Measurements from ENCODE around the gene SPAG16. TPM values are rescaled to one million over a fixed set of nuclear protein-coding genes. Genes with fewer than 3 reads are reported as not detected.

SPAG16 gene
- total and polyA plus RNA-seq, 3 experiments from 2014 or later = 7.7 to 15.3 (median 8.2) TPM

DNA sequence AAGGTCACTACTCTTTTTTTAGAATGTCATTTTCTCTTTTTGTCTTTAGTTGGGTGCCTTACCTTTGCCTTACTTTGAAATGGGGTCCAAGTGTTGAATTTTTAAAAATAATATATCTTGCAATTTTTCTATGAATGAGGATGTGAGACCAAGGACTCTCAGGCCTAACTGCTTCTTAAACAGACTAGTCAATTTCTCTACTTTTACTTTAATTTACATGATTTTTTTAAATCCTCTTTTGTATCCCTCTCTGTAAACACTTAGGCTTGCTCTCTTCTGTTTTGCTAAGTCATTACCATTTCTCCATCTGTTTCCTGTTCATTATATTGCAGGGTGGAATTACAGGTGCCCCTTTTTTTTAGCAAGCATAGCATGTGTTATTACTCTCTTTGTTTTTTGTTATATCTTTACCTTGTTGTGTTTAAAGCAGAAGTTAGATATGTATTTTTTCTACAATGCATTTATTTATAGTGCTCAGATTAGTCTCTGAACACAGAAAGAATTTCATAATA is 261.8 kb downstream of the SPAG16 start:
- no peak for DNase-seq
- Histone ChIP-seq H3K27me3 (ENCODE audit: insufficient read depth, low read length, poor library complexity, severe bottlenecking) (no peaks in the 10 kb centered on the region), H3K27ac (ENCODE audit: low read depth, low read length) (no peak overlapping the region), H3K9me3 (ENCODE audit: low read length) (no peaks in the 10 kb centered on the region), H3K4me3 (ENCODE audit: low read length) (no peak overlapping the region), H3K4me1 (ENCODE audit: insufficient read depth, low read length) (no peaks in the 10 kb centered on the region), H3K36me3 (ENCODE audit: insufficient read depth, low read length) (no peaks in the 10 kb centered on the region)
- H3K9me3 Mint-ChIP-seq = peaks cover 0 to 14% (median 4%) of the 10 kb centered on the region in 5 donors
- ChIA-PET POLR2A (no interaction called here), CTCF (no interaction called here)
- H3K4me1 Mint-ChIP-seq = no peaks in the 10 kb centered on the region
- no peaks in the 10 kb centered on the region for H3K27me3 Mint-ChIP-seq
- H3K36me3 Mint-ChIP-seq = no peaks in the 10 kb centered on the region
- no peak overlapping the region for H3K27ac Mint-ChIP-seq
- H3K4me3 Mint-ChIP-seq = no peak overlapping the region

DNA sequence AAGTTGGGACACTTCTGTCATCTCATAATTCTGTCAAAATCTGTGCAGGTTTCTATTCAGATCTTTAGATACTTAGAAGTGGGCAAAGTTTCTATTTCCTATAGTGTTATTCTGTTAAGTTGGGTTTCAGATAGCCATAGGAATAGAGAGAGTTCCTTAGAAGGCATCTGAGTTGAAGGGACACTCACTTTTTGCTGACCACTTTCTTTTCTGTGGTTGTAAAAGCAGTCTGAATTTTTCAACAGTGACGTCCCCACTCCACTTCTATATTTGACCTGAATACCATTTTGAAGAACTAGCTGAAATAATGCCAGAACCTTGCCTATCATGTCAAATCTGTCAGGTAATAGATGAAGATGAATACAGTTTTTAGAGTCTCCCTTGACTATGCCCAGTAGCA is 267.3 kb downstream of the SPAG16 start:
- H3K36me3 Mint-ChIP-seq = no peaks in the 10 kb centered on the region
- Histone ChIP-seq H3K27me3 (ENCODE audit: insufficient read depth, low read length, poor library complexity, severe bottlenecking) (no peaks in the 10 kb centered on the region), H3K27ac (ENCODE audit: low read depth, low read length) (no peak overlapping the region), H3K9me3 (ENCODE audit: low read length) (no peaks in the 10 kb centered on the region), H3K4me3 (ENCODE audit: low read length) (no peak overlapping the region), H3K36me3 (ENCODE audit: insufficient read depth, low read length) (no peaks in the 10 kb centered on the region), H3K4me1 (ENCODE audit: insufficient read depth, low read length) (no peaks in the 10 kb centered on the region)
- ChIA-PET POLR2A (no interaction called here), CTCF (no interaction called here)
- H3K9me3 Mint-ChIP-seq = peaks cover 0 to 15% (median 6%) of the 10 kb centered on the region in 5 donors
- no peaks in the 10 kb centered on the region for H3K27me3 Mint-ChIP-seq
- no peak overlapping the region for H3K27ac Mint-ChIP-seq
- no peaks in the 10 kb centered on the region for H3K4me1 Mint-ChIP-seq
- H3K4me3 Mint-ChIP-seq = no peak overlapping the region
- no peak for DNase-seq

DNA sequence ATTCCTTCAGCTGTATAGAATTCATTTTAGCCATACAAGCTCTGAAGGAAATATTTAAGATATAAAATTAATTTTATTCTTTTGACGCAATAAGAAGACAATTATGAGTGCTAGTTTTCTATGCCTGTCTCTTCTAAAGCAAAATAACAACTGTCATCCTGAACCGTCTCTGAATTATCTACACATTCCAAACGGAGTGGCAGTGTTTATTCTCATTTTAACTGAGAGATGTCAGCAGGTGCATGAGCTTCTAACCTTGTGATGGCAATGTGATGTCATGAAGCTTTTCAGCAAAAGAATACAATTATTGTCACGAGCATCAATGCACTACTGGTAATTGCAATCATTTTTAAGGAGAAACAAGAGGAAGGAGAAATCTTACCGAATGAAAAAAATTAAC is 274.8 kb downstream of the SPAG16 start:
- DNase-seq = no peak
- Histone ChIP-seq H3K27me3 (ENCODE audit: insufficient read depth, low read length, poor library complexity, severe bottlenecking) (no peaks in the 10 kb centered on the region), H3K4me3 (ENCODE audit: low read length) (no peak overlapping the region), H3K27ac (ENCODE audit: low read depth, low read length) (no peak overlapping the region), H3K36me3 (ENCODE audit: insufficient read depth, low read length) (no peaks in the 10 kb centered on the region), H3K4me1 (ENCODE audit: insufficient read depth, low read length) (no peaks in the 10 kb centered on the region), H3K9me3 (ENCODE audit: low read length) (no peaks in the 10 kb centered on the region)
- H3K4me1 Mint-ChIP-seq = no peaks in the 10 kb centered on the region
- no peak overlapping the region for H3K27ac Mint-ChIP-seq
- no peak overlapping the region for H3K4me3 Mint-ChIP-seq
- peaks cover 0 to 19% (median 11%) of the 10 kb centered on the region in 5 donors for H3K9me3 Mint-ChIP-seq
- H3K27me3 Mint-ChIP-seq = peaks cover 0 to 2% of the 10 kb centered on the region in 2 donors
- H3K36me3 Mint-ChIP-seq = no peaks in the 10 kb centered on the region
- ChIA-PET POLR2A (no interaction called here), CTCF (no interaction called here)

DNA sequence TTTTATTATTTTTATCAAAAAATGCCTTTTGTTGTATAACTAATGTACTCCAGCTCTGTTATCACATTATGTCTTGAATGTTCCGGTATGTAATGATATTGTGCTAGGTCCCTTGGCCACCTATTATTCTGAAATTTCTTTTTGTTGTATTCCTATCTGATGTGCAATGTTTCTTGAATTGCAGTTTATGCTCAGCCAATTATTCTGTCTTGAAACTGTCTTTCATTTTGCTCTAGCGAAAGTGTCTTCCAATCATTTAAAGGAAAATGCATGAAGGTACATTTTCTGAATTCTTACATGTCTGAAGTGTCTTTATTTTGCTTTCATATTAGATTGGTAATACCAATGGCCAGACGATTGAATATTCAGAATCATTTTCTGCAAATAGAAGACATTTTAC is 277.5 kb downstream of the SPAG16 start:
- CTCF ChIA-PET = no interaction called here
- Histone ChIP-seq H3K36me3 (ENCODE audit: insufficient read depth, low read length) (no peaks in the 10 kb centered on the region), H3K27ac (ENCODE audit: low read depth, low read length) (no peak overlapping the region), H3K4me3 (ENCODE audit: low read length) (no peak overlapping the region), H3K4me1 (ENCODE audit: insufficient read depth, low read length) (no peaks in the 10 kb centered on the region), H3K9me3 (ENCODE audit: low read length) (no peaks in the 10 kb centered on the region), H3K27me3 (ENCODE audit: insufficient read depth, low read length, poor library complexity, severe bottlenecking) (no peaks in the 10 kb centered on the region)
- POLR2A ChIA-PET = no interaction called here
- Mint-ChIP-seq H3K27me3 (peaks cover 0 to 2% of the 10 kb centered on the region in 2 donors), H3K36me3 (no peaks in the 10 kb centered on the region), H3K27ac (no peak overlapping the region), H3K4me3 (no peak overlapping the region), H3K9me3 (peaks cover 0 to 16% (median 3%) of the 10 kb centered on the region in 5 donors), H3K4me1 (no peaks in the 10 kb centered on the region)
- no peak for DNase-seq

- ChIA-PET POLR2A (no interaction called here), CTCF (no interaction called here)
- no peak for DNase-seq
- H3K9me3 Mint-ChIP-seq = peaks cover 0 to 17% (median 3%) of the 10 kb centered on the region in 5 donors
- no peak overlapping the region for H3K27ac ChIP-seq (ENCODE audit: low read depth, low read length)
- H3K27me3 ChIP-seq (ENCODE audit: insufficient read depth, low read length, poor library complexity, severe bottlenecking) = no peaks in the 10 kb centered on the region
- H3K4me3 Mint-ChIP-seq = no peak overlapping the region
- H3K27ac Mint-ChIP-seq = no peak overlapping the region
- no peaks in the 10 kb centered on the region for H3K36me3 Mint-ChIP-seq
- H3K27me3 Mint-ChIP-seq = peaks cover 0 to 2% of the 10 kb centered on the region in 2 donors
- no peaks in the 10 kb centered on the region for H3K4me1 Mint-ChIP-seq
- H3K9me3 ChIP-seq (ENCODE audit: low read length) = no peaks in the 10 kb centered on the region
- no peak overlapping the region for H3K4me3 ChIP-seq (ENCODE audit: low read length)
- H3K4me1 ChIP-seq (ENCODE audit: insufficient read depth, low read length) = no peaks in the 10 kb centered on the region
- H3K36me3 ChIP-seq (ENCODE audit: insufficient read depth, low read length) = no peaks in the 10 kb centered on the region
Observed at GRCh38 chr2:213562539-213563180, 278.4 kb downstream of the SPAG16 start.

DNA sequence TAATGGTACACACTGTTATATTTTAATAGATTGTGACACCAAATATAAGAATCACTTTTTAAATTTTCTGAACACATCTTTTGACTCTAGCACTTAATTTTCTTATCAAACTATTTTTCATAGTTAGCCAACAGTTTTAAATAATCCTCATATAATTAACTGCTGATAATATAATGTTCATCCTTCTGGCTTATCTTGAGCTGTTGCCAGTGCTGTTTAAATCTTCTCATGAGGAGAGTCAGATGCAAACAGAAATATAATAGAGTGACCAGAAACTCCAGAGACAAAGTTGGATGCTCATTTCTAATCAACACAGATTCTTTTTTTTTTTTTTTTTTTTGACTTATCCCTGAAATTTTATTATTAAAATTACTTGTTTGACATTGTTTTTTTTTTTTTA is 282.6 kb downstream of the SPAG16 start:
- H3K27ac ChIP-seq (ENCODE audit: low read depth, low read length) = no peak overlapping the region
- Mint-ChIP-seq H3K27me3 (peaks cover 0 to 2% of the 10 kb centered on the region in 2 donors), H3K36me3 (no peaks in the 10 kb centered on the region), H3K4me1 (no peaks in the 10 kb centered on the region), H3K4me3 (no peak overlapping the region), H3K9me3 (peaks cover 0 to 12% (median 3%) of the 10 kb centered on the region in 5 donors), H3K27ac (no peak overlapping the region)
- no peaks in the 10 kb centered on the region for H3K9me3 ChIP-seq (ENCODE audit: low read length)
- DNase-seq = no peak
- no peaks in the 10 kb centered on the region for H3K4me1 ChIP-seq (ENCODE audit: insufficient read depth, low read length)
- ChIA-PET POLR2A (no interaction called here), CTCF (no interaction called here)
- no peaks in the 10 kb centered on the region for H3K36me3 ChIP-seq (ENCODE audit: insufficient read depth, low read length)
- no peaks in the 10 kb centered on the region for H3K27me3 ChIP-seq (ENCODE audit: insufficient read depth, low read length, poor library complexity, severe bottlenecking)
- H3K4me3 ChIP-seq (ENCODE audit: low read length) = no peak overlapping the region

DNA sequence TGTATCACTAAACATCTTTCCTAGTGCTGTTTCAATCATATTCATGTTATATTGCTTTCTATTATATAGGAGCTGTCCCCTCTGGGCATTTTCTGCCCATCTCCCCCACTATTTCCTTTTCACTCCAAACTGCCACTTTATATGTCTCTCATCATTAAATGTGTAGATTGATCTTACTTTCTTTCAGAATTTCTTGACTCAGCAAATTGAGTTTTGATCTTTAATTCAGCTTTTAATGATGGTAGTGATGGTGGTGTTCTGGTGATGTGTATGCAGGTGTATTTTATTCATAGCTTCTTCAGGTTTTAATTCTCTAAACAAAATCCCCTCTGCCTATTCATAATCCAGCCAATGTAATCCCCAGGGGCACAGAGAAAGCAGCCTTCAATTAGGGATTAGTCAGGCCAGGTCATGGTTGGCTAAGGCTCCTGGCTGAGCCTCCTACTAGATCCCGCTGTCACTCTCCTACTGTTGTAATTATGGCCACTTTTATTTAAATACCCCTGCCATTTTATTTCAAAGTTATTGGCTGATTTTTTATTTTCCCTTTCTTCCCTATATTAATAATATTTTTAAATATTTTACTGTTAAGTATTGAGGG is 325.4 kb downstream of the SPAG16 start:
- H3K4me3 Mint-ChIP-seq = no peak overlapping the region
- peaks cover 0 to 4% (median 2%) of the 10 kb centered on the region in 5 donors for H3K9me3 Mint-ChIP-seq
- no peak overlapping the region for H3K27ac ChIP-seq (ENCODE audit: low read depth, low read length)
- no peak overlapping the region for H3K27ac Mint-ChIP-seq
- H3K27me3 ChIP-seq (ENCODE audit: insufficient read depth, low read length, poor library complexity, severe bottlenecking) = no peaks in the 10 kb centered on the region
- H3K9me3 ChIP-seq (ENCODE audit: low read length) = no peaks in the 10 kb centered on the region
- H3K4me1 ChIP-seq (ENCODE audit: insufficient read depth, low read length) = no peaks in the 10 kb centered on the region
- no peak for DNase-seq
- H3K36me3 ChIP-seq (ENCODE audit: insufficient read depth, low read length) = no peaks in the 10 kb centered on the region
- H3K36me3 Mint-ChIP-seq = no peaks in the 10 kb centered on the region
- POLR2A ChIA-PET = no interaction called here
- H3K4me1 Mint-ChIP-seq = no peaks in the 10 kb centered on the region
- no peaks in the 10 kb centered on the region for H3K27me3 Mint-ChIP-seq
- H3K4me3 ChIP-seq (ENCODE audit: low read length) = no peak overlapping the region
- CTCF ChIA-PET = no interaction called here

GRCh38 chr2:213627054-213627710 is 342.9 kb downstream of the SPAG16 start:
- Histone ChIP-seq H3K27me3 (ENCODE audit: insufficient read depth, low read length, poor library complexity, severe bottlenecking) (no peaks in the 10 kb centered on the region), H3K9me3 (ENCODE audit: low read length) (no peaks in the 10 kb centered on the region), H3K36me3 (ENCODE audit: insufficient read depth, low read length) (no peaks in the 10 kb centered on the region), H3K27ac (ENCODE audit: low read depth, low read length) (no peak overlapping the region), H3K4me3 (ENCODE audit: low read length) (no peak overlapping the region), H3K4me1 (ENCODE audit: insufficient read depth, low read length) (no peaks in the 10 kb centered on the region)
- H3K4me1 Mint-ChIP-seq = no peaks in the 10 kb centered on the region
- ChIA-PET CTCF (no interaction called here), POLR2A (no interaction called here)
- H3K9me3 Mint-ChIP-seq = peaks cover 1 to 14% (median 6%) of the 10 kb centered on the region in 5 donors
- H3K27ac Mint-ChIP-seq = no peak overlapping the region
- DNase-seq = no peak
- H3K36me3 Mint-ChIP-seq = no peaks in the 10 kb centered on the region
- H3K4me3 Mint-ChIP-seq = no peak overlapping the region
- peaks cover 0 to 6% of the 10 kb centered on the region in 2 donors for H3K27me3 Mint-ChIP-seq

All from CD8-positive, alpha-beta memory T cell (primary cell).